Vagina (tissue), 2 donors: ENCODE data around the gene TGFBR2.

Experiments used
- CTCF ChIP-seq, 3 experiments: fragments of 450-650 bp in 2 of 3; fragments of 200-600 bp in 1 of 3; sonication (generic) in 1 of 3; IDR thresholded peaks; one replicate each; pipeline ENCODE4 v1.5.1; 2017 to 2019; ENCODE audit warnings: antibody characterized with exemption in 3 of 3, mild to moderate bottlenecking in 2 of 3, moderate library complexity in 2 of 3
- POLR2A ChIP-seq, 2 donors: fragments of 450-650 bp; IDR thresholded peaks; one replicate each; pipeline ENCODE4 v1.6.1; 2017; ENCODE audit warnings: antibody characterized with exemption in 2 of 2, mild to moderate bottlenecking in 2 of 2, moderate library complexity in 2 of 2
- POLR2AphosphoS5 ChIP-seq, 2 donors: sonication (generic); formaldehyde crosslinking; IDR thresholded peaks; one replicate each; pipeline ENCODE4 v1.9.0; 2017; ENCODE audit warnings: antibody characterized with exemption in 2 of 2, mild to moderate bottlenecking in 2 of 2, low read depth in 1 of 2; ENCODE audit not compliant: insufficient read depth in 1 of 2

GRCh38 chr3:30691249-30691880 lies 85.0 kb downstream of the TGFBR2 start:
- TF ChIP-seq CTCF (IDR thresholded peaks at IDR 0.05) (no peak), POLR2AphosphoS5 (IDR thresholded peaks at IDR 0.05; ENCODE audit: insufficient read depth in 1 of 2, low read depth in 1 of 2) (no peak), POLR2A (IDR thresholded peaks at IDR 0.05) (no peak)
